GM19372 (cell line): ENCODE results near the gene ZNF680.
"Not testable (repeated sequence)": the region's sequence is repeated elsewhere in the genome, so short reads cannot be mapped to it uniquely, and the experiment has no call there.

ENCODE experiments used
- ATAC-seq: cut with Tn5 transposase; IDR thresholded peaks from one replicate; pipeline ENCODE4 v1.9.1; 2021; ENCODE audit warnings: mild to moderate bottlenecking, low read depth, moderate library complexity; ENCODE audit not compliant: unreplicated experiment

The ZNF680 gene

DNA sequence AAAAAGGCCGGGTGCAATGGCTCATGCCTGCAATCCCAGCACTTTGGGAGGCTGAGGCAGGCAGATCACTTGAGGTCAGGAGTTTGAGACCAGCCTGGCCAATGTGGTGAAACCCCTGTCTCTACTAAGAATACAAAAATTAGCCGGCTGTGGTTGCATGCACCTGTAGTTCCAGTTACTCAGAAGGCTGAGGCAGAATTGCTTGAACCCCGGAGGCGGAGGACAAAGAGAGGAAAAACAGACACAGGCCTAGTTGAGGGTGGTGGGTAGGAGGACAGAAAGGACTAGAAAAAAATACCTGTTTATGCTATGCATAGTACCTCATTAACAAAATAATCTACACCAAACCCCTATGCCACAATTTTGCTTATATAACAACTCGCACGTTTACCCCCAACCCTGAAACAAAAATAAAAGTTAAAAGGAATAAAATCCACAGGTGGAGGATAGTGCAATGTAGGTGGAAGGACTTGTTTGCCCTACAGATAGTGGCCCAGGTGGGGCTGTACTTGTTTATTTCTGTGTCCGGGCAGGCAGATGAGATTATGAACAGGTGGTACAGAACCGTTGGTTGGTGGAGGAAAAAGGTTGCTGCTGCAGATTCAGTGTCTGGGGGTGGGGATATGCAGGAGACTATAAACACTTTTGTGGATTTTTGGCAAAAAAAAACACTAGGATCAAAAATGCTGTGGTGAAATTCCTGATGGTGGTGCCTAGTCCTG, 5.1 kb downstream of the ZNF680 start:
- no peak for ATAC-seq

GRCh38 chr7:64555046-64555445, 7.8 kb downstream of the ZNF680 start:
- ATAC-seq: no peak

GRCh38 chr7:64554188-64554587, 8.7 kb downstream of the ZNF680 start:
- not testable (repeated sequence) for ATAC-seq

- no peak for ATAC-seq
Observed at GRCh38 chr7:64551375-64552142, 11.3 kb downstream of the ZNF680 start.

- no peak for ATAC-seq
Observed at GRCh38 chr7:64544010-64544409, 18.9 kb downstream of the ZNF680 start.

DNA sequence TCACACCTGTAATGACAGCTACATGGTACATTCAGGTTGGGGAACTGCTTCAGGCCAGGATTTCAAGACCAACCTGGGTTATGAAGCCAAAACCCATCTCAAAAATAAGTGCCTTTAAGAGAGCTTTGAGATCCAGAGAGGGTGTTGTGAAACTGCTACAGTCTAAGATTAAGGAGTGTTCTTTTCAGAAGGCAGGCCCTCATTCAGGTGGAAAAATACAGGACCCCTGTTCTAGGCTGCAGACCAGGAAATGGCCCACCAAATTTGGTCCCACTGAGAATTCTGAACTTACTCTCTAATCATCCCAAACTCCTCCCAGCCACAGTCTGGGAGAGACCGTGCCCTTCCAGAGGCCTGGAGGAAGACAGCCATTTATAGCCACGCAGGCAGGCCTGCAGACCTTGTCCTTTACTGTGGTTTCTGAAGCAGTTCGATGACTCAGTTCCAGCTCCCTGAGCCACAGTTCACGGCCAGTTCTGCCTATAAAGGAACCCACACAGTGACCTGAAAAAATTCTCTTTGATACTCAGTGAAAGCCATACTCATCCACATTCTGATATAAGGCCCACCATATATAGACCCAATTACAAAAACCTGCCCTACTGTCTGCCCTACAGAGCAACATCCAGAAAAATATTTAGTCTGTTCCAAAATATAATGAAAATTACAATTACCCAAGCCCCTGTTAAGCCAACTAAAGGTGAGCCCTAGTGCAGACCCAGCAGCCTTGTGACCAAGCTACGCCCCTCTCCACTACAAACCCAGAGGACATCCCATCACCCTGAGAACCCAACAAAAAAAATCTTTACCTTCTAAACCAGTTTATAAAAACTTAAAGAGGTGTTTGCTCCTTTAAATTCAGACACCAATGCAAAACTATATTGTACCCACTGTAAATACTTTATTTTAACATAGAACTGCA, 21.2 kb downstream of the ZNF680 start:
- ATAC-seq: no peak

- no peak for ATAC-seq
Observed at GRCh38 chr7:64533756-64534155, 29.1 kb downstream of the ZNF680 start.

- no peak for ATAC-seq
Observed at GRCh38 chr7:64528770-64529169, 34.1 kb downstream of the ZNF680 start.

- ATAC-seq: no peak
Observed at GRCh38 chr7:64521409-64521984, 41.4 kb downstream of the ZNF680 start.

GRCh38 chr7:64516451-64516850, 46.4 kb downstream of the ZNF680 start:
- ATAC-seq: no peak

DNA sequence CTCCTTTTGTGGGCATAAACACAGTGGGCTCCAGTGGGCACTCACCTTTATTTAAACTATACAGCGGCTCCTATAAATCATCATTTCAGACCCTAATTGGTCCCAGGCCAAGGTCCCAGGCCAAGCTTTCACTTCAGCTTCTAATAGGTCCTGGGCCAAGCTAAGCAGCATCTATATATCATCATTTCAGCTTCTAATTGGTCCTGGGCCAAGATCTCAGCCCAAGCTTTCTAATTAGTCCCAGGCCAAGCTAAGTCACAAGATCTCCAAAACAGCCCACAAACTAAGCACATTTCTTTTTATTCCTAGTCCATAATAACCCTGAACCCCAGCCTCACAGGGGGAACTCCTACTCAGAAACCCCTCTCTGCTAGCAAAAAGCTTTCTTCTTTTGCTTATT, 47.1 kb downstream of the ZNF680 start:
- no peak for ATAC-seq

DNA sequence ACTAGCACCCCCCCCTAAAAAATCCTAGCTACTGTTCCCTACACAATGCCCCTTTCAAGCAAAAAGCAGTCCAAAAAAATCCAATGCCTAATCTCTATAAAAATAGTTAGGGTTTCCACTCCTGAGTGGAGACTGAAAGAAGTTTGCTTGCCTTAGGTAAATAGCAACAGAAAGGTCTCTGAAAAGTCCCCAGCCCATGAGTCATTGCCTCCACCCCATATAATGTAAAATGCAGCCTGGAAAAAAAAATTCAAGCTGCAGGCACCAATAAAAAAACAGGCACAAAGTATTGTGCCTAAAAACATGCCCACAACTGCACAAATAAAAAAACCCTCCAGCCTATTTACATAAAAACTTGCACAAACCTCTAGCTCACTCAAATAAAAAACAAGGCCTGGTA, 47.5 kb downstream of the ZNF680 start:
- no peak for ATAC-seq

- no peak for ATAC-seq
Observed at GRCh38 chr7:64509583-64509982, 53.3 kb downstream of the ZNF680 start.

DNA sequence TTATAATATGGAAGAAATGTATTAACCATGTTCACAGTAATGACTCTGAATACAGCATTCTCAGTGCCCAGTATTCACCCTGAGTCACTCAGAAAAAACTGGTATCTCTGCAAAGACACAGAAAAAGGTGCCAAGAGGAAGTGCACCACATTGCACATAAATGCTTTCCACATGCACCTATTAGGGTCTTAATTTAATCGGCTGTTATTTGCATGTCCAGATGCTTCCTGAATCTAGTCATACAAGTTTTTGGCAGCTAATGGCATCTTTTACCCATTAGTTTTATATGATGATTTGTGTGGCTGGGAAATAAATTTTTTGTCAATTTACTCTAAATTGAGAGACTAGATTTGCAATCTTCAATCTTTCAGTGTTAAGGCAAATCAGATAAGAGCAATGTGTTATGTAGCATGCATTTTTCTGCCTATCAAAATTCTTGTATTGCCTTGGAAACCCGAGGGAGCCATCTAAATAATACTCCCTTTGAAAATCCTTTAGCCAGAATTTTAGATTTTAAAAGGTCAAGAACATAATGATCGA, 58.2 kb downstream of the ZNF680 start:
- ATAC-seq: no peak

DNA sequence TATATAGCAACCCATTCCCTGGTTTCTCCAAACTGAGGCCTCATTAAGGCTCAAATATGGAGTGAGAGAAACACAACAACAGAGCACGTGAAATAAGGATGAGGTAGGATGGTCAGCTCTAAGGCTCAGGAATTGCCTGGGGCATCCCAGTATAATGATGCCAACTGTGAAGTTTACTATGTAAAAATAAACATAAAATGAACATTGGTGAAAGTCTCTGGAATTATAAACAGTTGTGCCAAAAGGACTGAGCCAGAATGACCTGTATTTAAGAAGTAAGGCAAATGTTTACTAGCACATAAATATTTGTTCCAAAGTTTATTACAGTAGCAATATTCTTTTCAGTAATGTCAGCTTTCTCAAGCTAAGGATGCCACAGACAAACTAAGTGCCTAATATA, 64.6 kb downstream of the ZNF680 start:
- no peak for ATAC-seq

DNA sequence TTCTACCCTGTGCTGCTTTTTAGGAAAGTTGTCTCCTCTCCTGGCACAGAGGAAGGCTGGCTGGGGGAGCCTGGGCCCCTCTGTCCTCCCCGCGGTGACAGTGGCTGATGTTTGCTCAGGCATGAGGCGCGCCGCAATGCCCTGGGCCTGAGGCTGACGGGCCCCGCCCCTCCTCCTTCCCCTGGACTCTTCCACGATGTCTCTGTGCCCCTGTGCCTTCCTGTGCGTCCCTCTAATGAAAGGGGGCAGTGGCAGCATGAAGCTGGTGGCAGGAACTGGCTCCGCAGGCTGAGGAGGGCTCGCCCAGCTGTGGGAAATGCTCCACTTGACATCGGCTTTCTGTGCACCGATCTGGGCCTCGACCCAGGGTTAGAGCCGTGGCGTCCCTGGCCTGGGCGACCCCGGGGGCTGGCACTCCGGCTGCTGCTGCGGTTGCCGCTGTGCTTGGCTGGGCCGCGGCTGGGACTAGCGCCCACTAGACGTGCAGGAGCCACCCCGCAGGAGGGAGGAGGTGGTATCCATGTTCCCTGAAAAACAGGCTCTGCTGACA, 67.9 kb downstream of the ZNF680 start:
- ATAC-seq: no peak

GRCh38 chr7:64485623-64486022, 77.2 kb downstream of the ZNF680 start:
- ATAC-seq: no peak
